OCI-LY1 (cell line): ENCODE data around the gene RAD51B.
A peak's percentile ranks its signal among the peaks of the same experiment; 100 is the strongest.

Experiments
- H2AFZ ChIP-seq: fragments of 200-600 bp; sonication (generic), shearing (Covaris generic); 2 replicates; pipeline ENCODE4 v1.6.0; 2014; ENCODE audit warnings: antibody characterized with exemption, mild to moderate bottlenecking, low read length
- H3F3A ChIP-seq: fragments of 200-600 bp; sonication (generic), shearing (Covaris generic); 2 replicates; pipeline ENCODE4 v1.6.0; 2014; ENCODE audit warnings: mild to moderate bottlenecking, antibody characterized with exemption, low read length, moderate library complexity; ENCODE audit not compliant: insufficient read depth
- H3K27ac ChIP-seq: fragments of 200-600 bp; sonication (generic); 2 replicates; pipeline ENCODE4 v1.5.1; 2014; ENCODE audit warnings: low read length, mixed run types, mild to moderate bottlenecking, low read depth; ENCODE audit not compliant: poor library complexity, severe bottlenecking
- H3K27me3 ChIP-seq: fragments of 200-600 bp; sonication (generic); 2 replicates; pipeline ENCODE4 v1.6.0; 2014; ENCODE audit warnings: antibody characterized with exemption, mild to moderate bottlenecking, low read length, moderate library complexity; ENCODE audit not compliant: insufficient read depth
- H3K36me3 ChIP-seq: fragments of 200-600 bp; sonication (generic); 2 replicates; pipeline ENCODE4 v1.6.1; 2014; ENCODE audit warnings: mild to moderate bottlenecking, antibody characterized with exemption, low read length, moderate library complexity, mixed read lengths; ENCODE audit not compliant: insufficient read depth
- H3K4me1 ChIP-seq: fragments of 200-600 bp; sonication (generic); 2 replicates; pipeline ENCODE4 v1.5.1; 2014; ENCODE audit warnings: mild to moderate bottlenecking, low read length, moderate library complexity; ENCODE audit not compliant: insufficient read depth, severe bottlenecking
- H3K4me2 ChIP-seq: fragments of 200-600 bp; sonication (generic), shearing (Covaris generic); 2 replicates; pipeline ENCODE4 v1.6.1; 2014; ENCODE audit warnings: low read length
- H3K4me3 ChIP-seq: fragments of 200-600 bp; sonication (generic); 2 replicates; pipeline ENCODE4 v1.5.1; 2014; ENCODE audit warnings: low read length, low read depth, mild to moderate bottlenecking, mixed read lengths; ENCODE audit not compliant: poor library complexity, severe bottlenecking
- H3K79me2 ChIP-seq: fragments of 200-600 bp; shearing (Covaris generic); 2 replicates; pipeline ENCODE4 v1.6.1; 2016; ENCODE audit warnings: mixed run types, low read length, mixed read lengths; ENCODE audit not compliant: insufficient read depth
- H3K9ac ChIP-seq: fragments of 200-600 bp; sonication (generic), shearing (Covaris generic); 2 replicates; pipeline ENCODE4 v1.6.1; 2014; ENCODE audit warnings: mild to moderate bottlenecking, low read length, mixed read lengths
- H3K9me2 ChIP-seq: fragments of 200-600 bp; sonication (generic), shearing (Covaris generic); 2 replicates; pipeline ENCODE4 v1.6.1; 2014; ENCODE audit warnings: low read depth, mild to moderate bottlenecking, low read length, mixed read lengths
- H3K9me3 ChIP-seq: fragments of 200-600 bp; shearing (Covaris generic); 2 replicates; pipeline ENCODE4 v1.6.1; 2014; ENCODE audit warnings: low read length, mixed read lengths
- H4K20me1 ChIP-seq: fragments of 200-600 bp; sonication (generic), shearing (Covaris generic); 2 replicates; pipeline ENCODE4 v1.6.0; 2016; ENCODE audit warnings: mild to moderate bottlenecking, low read length; ENCODE audit not compliant: insufficient read depth
- EZH2 ChIP-seq: fragments of 200-600 bp; sonication (generic), shearing (Covaris generic); IDR thresholded peaks from 2 replicates; pipeline ENCODE4 v1.8.0; 2017; ENCODE audit warnings: borderline replicate concordance, mixed run types, mild to moderate bottlenecking, antibody characterized with exemption, low read length, moderate library complexity, mixed read lengths
- TF ChIP-seq, protein P1 (sequence below): fragments of 200-600 bp; sonication (generic), shearing (Covaris generic); IDR thresholded peaks from 2 replicates; pipeline ENCODE4 v1.5.1; 2017; ENCODE audit warnings: mild to moderate bottlenecking, antibody characterized with exemption, low read length, moderate library complexity, mixed read lengths

Gene RAD51B

GRCh38 chr14:68082698-68083291 lies 263.2 kb downstream of the RAD51B start:
- H3K4me2 ChIP-seq: no peak overlapping the region
- H3K9ac ChIP-seq: no peak overlapping the region; the same call in 1 of the 2 replicates
- no peaks in the 10 kb centered on the region for H3K79me2 ChIP-seq
- no peaks in the 10 kb centered on the region for H3K9me2 ChIP-seq
- no peaks in the 10 kb centered on the region for H3K9me3 ChIP-seq
- no peak overlapping the region for H3K27ac ChIP-seq
- H3K4me1 ChIP-seq: peaks cover 49% of the 10 kb centered on the region
- TF ChIP-seq, protein P1, sequence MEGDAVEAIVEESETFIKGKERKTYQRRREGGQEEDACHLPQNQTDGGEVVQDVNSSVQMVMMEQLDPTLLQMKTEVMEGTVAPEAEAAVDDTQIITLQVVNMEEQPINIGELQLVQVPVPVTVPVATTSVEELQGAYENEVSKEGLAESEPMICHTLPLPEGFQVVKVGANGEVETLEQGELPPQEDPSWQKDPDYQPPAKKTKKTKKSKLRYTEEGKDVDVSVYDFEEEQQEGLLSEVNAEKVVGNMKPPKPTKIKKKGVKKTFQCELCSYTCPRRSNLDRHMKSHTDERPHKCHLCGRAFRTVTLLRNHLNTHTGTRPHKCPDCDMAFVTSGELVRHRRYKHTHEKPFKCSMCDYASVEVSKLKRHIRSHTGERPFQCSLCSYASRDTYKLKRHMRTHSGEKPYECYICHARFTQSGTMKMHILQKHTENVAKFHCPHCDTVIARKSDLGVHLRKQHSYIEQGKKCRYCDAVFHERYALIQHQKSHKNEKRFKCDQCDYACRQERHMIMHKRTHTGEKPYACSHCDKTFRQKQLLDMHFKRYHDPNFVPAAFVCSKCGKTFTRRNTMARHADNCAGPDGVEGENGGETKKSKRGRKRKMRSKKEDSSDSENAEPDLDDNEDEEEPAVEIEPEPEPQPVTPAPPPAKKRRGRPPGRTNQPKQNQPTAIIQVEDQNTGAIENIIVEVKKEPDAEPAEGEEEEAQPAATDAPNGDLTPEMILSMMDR: no peak
- no peak for TF ChIP-seq EZH2
- H3K27me3 ChIP-seq: no peaks in the 10 kb centered on the region
- no peaks in the 10 kb centered on the region for H3K36me3 ChIP-seq
- no peak overlapping the region for H2AFZ ChIP-seq
- H3F3A ChIP-seq: 0 out of 2 replicates have a peak, but pooled peaks cover 5% of the 10 kb centered on the region
- H3K4me3 ChIP-seq: no peak overlapping the region
- no peaks in the 10 kb centered on the region for H4K20me1 ChIP-seq

DNA sequence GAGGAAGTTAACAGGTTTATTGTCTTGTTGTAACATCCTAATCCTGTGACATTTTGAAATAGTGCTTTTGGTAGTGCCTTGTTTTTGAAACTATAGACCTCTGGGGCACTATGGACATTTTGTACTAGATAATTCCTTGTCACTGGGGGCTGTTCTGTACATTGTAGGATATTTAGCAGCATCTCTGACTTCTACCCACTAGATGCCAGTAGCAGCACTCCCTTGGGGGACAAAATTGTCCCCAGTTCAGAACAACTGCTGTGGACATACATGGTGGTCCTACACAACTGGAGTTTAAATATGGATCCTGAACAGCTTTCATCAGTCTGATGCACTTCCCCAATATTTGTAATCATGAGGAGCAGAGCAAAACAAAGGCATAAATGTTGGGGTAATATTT lies 264.7 kb downstream of the RAD51B start:
- H2AFZ ChIP-seq: no peak overlapping the region
- H3K4me2 ChIP-seq: no peak overlapping the region
- H3K36me3 ChIP-seq: no peaks in the 10 kb centered on the region
- no peaks in the 10 kb centered on the region for H3K79me2 ChIP-seq
- H3K9me3 ChIP-seq: no peaks in the 10 kb centered on the region
- 0 out of 2 replicates have a peak, but pooled peaks cover 5% of the 10 kb centered on the region for H3F3A ChIP-seq
- H3K27ac ChIP-seq: no peak overlapping the region
- H3K27me3 ChIP-seq: no peaks in the 10 kb centered on the region
- no peak overlapping the region for H3K9ac ChIP-seq
- no peaks in the 10 kb centered on the region for H3K9me2 ChIP-seq
- H3K4me1 ChIP-seq: peaks cover 52% of the 10 kb centered on the region
- no peaks in the 10 kb centered on the region for H4K20me1 ChIP-seq
- no peak for TF ChIP-seq EZH2
- TF ChIP-seq, protein P1: peak; percentile 57
- H3K4me3 ChIP-seq: no peak overlapping the region

- Histone ChIP-seq H3K4me2 (no peak overlapping the region), H3K79me2 (no peaks in the 10 kb centered on the region), H3K27me3 (no peaks in the 10 kb centered on the region), H3K9ac (no peak overlapping the region), H3K9me3 (no peaks in the 10 kb centered on the region), H3K9me2 (no peaks in the 10 kb centered on the region), H4K20me1 (no peaks in the 10 kb centered on the region), H3K4me3 (no peak overlapping the region), H3K36me3 (no peaks in the 10 kb centered on the region), H2AFZ (no peak overlapping the region), H3F3A (0 out of 2 replicates have a peak, but pooled peaks cover 1% of the 10 kb centered on the region), H3K27ac (no peak overlapping the region), H3K4me1 (peaks cover 49% of the 10 kb centered on the region)
- no peak for TF ChIP-seq EZH2
- TF ChIP-seq, protein P1: no peak
These were observed 266.2 kb downstream of the RAD51B start for GRCh38 chr14:68085742-68086141.
